Measurements from ENCODE around the gene CROCC2. TPM values are rescaled to one million over a fixed set of nuclear protein-coding genes. Genes with fewer than 3 reads are reported as not detected.
A peak's percentile ranks its signal among the peaks of the same experiment; 100 is the strongest.

CROCC2 gene
- total and polyA plus RNA-seq, 2 of the 13 experiments (the other 11 are each of a cell fraction or from before 2014, with no cell fraction given): not detected

DNA sequence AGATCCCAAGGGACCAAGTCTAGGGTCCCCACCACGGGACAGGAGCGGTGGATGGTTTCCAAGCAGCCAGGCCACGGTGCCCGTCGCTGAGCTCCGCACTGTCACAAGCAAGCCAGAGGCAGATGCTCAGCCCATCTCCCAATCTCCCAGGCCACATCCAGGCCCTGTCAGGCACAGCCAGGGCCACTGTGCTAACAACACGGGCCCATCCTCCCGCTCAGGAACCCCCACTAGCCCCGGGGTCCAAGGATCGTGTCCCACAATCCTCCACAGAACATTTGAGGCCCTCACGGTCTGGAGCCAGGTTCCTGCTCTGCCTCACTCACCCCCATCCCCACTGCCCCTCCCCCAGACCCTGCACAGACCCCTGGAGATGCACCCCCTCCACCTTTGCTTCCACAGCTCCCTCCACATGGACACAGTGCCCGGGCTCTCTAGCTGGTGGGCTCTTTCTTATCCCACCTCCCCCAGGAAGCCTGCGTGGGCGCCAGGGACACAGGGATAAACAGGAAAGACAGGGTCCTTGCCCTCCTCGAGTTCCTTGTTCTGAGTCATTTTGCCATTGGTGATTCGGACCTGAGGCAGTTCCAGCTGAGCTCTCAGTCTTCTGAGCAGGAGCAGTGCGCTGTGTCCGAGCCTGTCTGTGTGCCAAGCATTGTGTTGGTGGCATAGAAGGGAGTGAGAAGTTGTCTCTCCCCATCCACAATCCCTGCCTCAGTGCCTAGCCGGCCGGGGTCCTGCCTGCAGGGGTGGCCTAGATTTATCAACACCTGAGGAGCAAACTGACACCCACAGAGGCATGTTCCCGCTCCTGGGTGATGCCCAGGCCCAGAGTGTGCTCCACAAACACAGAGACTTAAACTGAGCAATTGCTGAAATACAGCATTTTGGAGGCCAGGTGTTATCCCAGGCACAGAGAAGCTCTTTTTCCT is 7.0 kb downstream of the CROCC2 start (continued):
- TF ChIP-seq JDP2 (CRISPR knock-in tag; IDR thresholded peaks at IDR 0.05; ENCODE audit: borderline replicate concordance) (no peak), RARG (CRISPR knock-in tag; IDR thresholded peaks at IDR 0.05; ENCODE audit: low read depth) (no peak), MTA3 (CRISPR knock-in tag; IDR thresholded peaks at IDR 0.05) (no peak), HES4 (CRISPR knock-in tag; IDR thresholded peaks at IDR 0.05; ENCODE audit: borderline replicate concordance) (peak; percentile 76), KLF13 (CRISPR knock-in tag; IDR thresholded peaks at IDR 0.05) (0 out of 2 replicates have a peak, but pooled peaks have one; percentile 76), NFKBIZ (CRISPR knock-in tag; IDR thresholded peaks at IDR 0.05) (no peak), ZNF709 (CRISPR knock-in tag; IDR thresholded peaks at IDR 0.05) (peak; percentile 48; the same call in 1 of the 2 replicates), ZNF567 (CRISPR knock-in tag; IDR thresholded peaks at IDR 0.05; ENCODE audit: borderline replicate concordance) (no peak), ZNF790 (CRISPR knock-in tag; IDR thresholded peaks at IDR 0.05; ENCODE audit: borderline replicate concordance) (peak; percentile 86; the same call in 1 of the 2 replicates), ATF7-NPFF (CRISPR knock-in tag; IDR thresholded peaks at IDR 0.05; ENCODE audit: low read depth) (no peak), RBM39 (IDR thresholded peaks at IDR 0.05; ENCODE audit: low read depth, low read length, poor library complexity, severe bottlenecking) (peak; percentile 2), ZNF12 (CRISPR knock-in tag; IDR thresholded peaks at IDR 0.05) (no peak), YEATS2 (CRISPR knock-in tag; IDR thresholded peaks at IDR 0.05; ENCODE audit: borderline replicate concordance) (no peak), NR2C2 (CRISPR knock-in tag; IDR thresholded peaks at IDR 0.05; ENCODE audit: borderline replicate concordance) (0 out of 2 replicates have a peak, but pooled peaks have one; percentile 1), HNF4A (CRISPR knock-in tag; IDR thresholded peaks at IDR 0.05) (peak; percentile 51), SALL1 (CRISPR knock-in tag; IDR thresholded peaks at IDR 0.05) (no peak), MTERF4 (CRISPR knock-in tag; IDR thresholded peaks at IDR 0.05) (peak; percentile 65; the same call in 1 of the 2 replicates), ZBTB8A (CRISPR knock-in tag; IDR thresholded peaks at IDR 0.05; ENCODE audit: borderline replicate concordance, low read depth) (no peak), ZNF446 (CRISPR knock-in tag; IDR thresholded peaks at IDR 0.05) (0 out of 2 replicates have a peak, but pooled peaks have one; percentile 46)
- TF ChIP-seq, protein P1, sequence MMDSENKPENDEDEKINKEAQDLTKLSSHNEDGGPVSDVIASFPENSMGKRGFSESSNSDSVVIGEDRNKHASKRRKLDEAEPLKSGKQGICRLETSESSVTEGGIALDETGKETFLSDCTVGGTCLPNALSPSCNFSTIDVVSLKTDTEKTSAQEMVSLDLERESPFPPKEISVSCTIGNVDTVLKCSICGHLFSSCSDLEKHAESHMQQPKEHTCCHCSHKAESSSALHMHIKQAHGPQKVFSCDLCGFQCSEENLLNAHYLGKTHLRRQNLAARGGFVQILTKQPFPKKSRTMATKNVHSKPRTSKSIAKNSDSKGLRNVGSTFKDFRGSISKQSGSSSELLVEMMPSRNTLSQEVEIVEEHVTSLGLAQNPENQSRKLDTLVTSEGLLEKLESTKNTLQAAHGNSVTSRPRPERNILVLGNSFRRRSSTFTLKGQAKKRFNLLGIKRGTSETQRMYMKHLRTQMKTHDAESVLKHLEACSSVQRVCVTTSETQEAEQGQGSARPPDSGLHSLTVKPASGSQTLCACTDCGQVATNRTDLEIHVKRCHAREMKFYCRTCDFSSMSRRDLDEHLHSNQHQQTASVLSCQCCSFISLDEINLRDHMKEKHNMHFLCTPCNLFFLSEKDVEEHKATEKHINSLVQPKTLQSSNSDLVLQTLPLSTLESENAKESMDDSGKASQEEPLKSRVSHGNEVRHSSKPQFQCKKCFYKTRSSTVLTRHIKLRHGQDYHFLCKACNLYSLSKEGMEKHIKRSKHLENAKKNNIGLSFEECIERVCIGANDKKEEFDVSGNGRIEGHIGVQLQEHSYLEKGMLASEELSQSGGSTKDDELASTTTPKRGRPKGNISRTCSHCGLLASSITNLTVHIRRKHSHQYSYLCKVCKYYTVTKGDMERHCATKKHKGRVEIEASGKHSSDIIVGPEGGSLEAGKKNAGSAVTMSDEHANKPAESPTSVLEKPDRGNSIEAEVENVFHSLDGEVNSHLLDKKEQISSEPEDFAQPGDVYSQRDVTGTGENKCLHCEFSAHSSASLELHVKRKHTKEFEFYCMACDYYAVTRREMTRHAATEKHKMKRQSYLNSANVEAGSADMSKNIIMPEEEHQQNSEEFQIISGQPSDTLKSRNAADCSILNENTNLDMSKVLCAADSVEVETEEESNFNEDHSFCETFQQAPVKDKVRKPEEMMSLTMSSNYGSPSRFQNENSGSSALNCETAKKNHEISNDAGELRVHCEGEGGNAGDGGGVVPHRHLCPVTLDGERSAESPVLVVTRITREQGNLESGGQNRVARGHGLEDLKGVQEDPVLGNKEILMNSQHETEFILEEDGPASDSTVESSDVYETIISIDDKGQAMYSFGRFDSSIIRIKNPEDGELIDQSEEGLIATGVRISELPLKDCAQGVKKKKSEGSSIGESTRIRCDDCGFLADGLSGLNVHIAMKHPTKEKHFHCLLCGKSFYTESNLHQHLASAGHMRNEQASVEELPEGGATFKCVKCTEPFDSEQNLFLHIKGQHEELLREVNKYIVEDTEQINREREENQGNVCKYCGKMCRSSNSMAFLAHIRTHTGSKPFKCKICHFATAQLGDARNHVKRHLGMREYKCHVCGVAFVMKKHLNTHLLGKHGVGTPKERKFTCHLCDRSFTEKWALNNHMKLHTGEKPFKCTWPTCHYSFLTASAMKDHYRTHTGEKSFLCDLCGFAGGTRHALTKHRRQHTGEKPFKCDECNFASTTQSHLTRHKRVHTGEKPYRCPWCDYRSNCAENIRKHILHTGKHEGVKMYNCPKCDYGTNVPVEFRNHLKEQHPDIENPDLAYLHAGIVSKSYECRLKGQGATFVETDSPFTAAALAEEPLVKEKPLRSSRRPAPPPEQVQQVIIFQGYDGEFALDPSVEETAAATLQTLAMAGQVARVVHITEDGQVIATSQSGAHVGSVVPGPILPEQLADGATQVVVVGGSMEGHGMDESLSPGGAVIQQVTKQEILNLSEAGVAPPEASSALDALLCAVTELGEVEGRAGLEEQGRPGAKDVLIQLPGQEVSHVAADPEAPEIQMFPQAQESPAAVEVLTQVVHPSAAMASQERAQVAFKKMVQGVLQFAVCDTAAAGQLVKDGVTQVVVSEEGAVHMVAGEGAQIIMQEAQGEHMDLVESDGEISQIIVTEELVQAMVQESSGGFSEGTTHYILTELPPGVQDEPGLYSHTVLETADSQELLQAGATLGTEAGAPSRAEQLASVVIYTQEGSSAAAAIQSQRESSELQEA (CRISPR knock-in tag; IDR thresholded peaks at IDR 0.05; ENCODE audit: not compliant biosample characterization): peak; percentile 58

Measured in HepG2 (cell line).